ENCODE data around the gene TRMT61A.
A peak's percentile ranks its signal among the peaks of the same experiment; 100 is the strongest.

TRMT61A gene

GRCh38 chr14:103528587-103529382 lies at the start of gene TRMT61A:
Gene TRMT61A, plus strand, starts transcription at chr14:103529196. Its CDS starts 783 bp downstream, at chr14:103529979.
- DNase-seq (ENCODE audit: low read depth in 2 of 2): peak; percentile 45 to 62

GRCh38 chr14:103480595-103480994 lies 48.4 kb upstream of the TRMT61A start:
- no peak for DNase-seq (ENCODE audit: low read depth in 2 of 2)

- no peak for DNase-seq (ENCODE audit: low read depth in 2 of 2)
Measured at GRCh38 chr14:103483600-103483999, 45.4 kb upstream of the TRMT61A start.

GRCh38 chr14:103485504-103485903 lies 43.5 kb upstream of the TRMT61A start:
- DNase-seq (ENCODE audit: low read depth in 2 of 2): no peak

GRCh38 chr14:103488071-103488470 lies 40.9 kb upstream of the TRMT61A start:
- DNase-seq (ENCODE audit: low read depth in 2 of 2): no peak

GRCh38 chr14:103488960-103489359 lies 40.0 kb upstream of the TRMT61A start:
- DNase-seq (ENCODE audit: low read depth in 2 of 2): no peak

- DNase-seq (ENCODE audit: low read depth in 2 of 2): no peak
Measured at GRCh38 chr14:103489621-103490020, 39.4 kb upstream of the TRMT61A start.

GRCh38 chr14:103491691-103492090 lies 37.3 kb upstream of the TRMT61A start:
- DNase-seq (ENCODE audit: low read depth in 2 of 2): no peak

GRCh38 chr14:103492156-103492925 lies 36.7 kb upstream of the TRMT61A start:
- no peak for DNase-seq (ENCODE audit: low read depth in 2 of 2)

GRCh38 chr14:103495854-103496253 lies 33.1 kb upstream of the TRMT61A start:
- DNase-seq (ENCODE audit: low read depth in 2 of 2): no peak

- no peak for DNase-seq (ENCODE audit: low read depth in 2 of 2)
Measured at GRCh38 chr14:103496776-103497175, 32.2 kb upstream of the TRMT61A start.

- no peak for DNase-seq (ENCODE audit: low read depth in 2 of 2)
Measured at GRCh38 chr14:103499709-103500108, 29.3 kb upstream of the TRMT61A start.

GRCh38 chr14:103500148-103500990 lies 28.6 kb upstream of the TRMT61A start:
- peak in 1 of 2 donors; percentile 51 for DNase-seq (ENCODE audit: low read depth in 2 of 2)

- DNase-seq (ENCODE audit: low read depth in 2 of 2): no peak
Measured at GRCh38 chr14:103501041-103501870, 27.7 kb upstream of the TRMT61A start.

GRCh38 chr14:103501921-103502669 lies 26.9 kb upstream of the TRMT61A start:
- no peak for DNase-seq (ENCODE audit: low read depth in 2 of 2)

GRCh38 chr14:103502877-103503276 lies 26.1 kb upstream of the TRMT61A start:
- DNase-seq (ENCODE audit: low read depth in 2 of 2): no peak

- DNase-seq (ENCODE audit: low read depth in 2 of 2): no peak
Measured at GRCh38 chr14:103503296-103503695, 25.7 kb upstream of the TRMT61A start.

GRCh38 chr14:103504991-103505565 lies 23.9 kb upstream of the TRMT61A start:
- no peak for DNase-seq (ENCODE audit: low read depth in 2 of 2)

- no peak for DNase-seq (ENCODE audit: low read depth in 2 of 2)
Measured at GRCh38 chr14:103507751-103508150, 21.2 kb upstream of the TRMT61A start.
